ENCODE measurements around the gene KRTAP6-1.

DNA sequence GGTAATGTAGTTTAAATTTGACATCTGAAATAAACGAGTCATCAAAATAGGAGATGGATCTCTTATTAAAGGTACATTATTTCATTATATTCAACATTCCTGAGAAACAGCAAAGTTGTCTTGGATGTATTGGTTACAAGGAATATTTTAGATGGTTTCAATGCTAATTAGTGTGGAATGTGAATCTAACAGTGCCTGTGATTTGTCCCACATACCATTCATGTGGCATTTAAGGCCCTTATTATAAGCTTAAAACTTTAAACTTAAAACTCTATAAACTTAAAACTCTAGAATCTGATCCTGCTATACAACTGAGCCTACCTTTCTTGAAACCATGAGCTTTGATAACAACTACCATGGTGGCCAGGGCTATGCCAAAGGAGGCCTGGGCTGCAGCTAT is 12.9 kb downstream of the KRTAP6-1 start, which contains the start of gene KRTAP22-1:
- TF ChIP-seq TSHZ2 (CRISPR knock-in tag; IDR thresholded peaks at IDR 0.05) (no peak), TOX (CRISPR knock-in tag; IDR thresholded peaks at IDR 0.05; ENCODE audit: borderline replicate concordance) (no peak), RARB (CRISPR knock-in tag; IDR thresholded peaks at IDR 0.05) (no peak), SNAI2 (CRISPR knock-in tag; IDR thresholded peaks at IDR 0.05) (no peak), ZFP30 (CRISPR knock-in tag; IDR thresholded peaks at IDR 0.05) (no peak), CSRNP3 (CRISPR knock-in tag; IDR thresholded peaks at IDR 0.05) (no peak), ZNF565 (CRISPR knock-in tag; conservative IDR thresholded peaks at IDR 0.05; ENCODE audit: low read depth) (no peak)
- TF ChIP-seq, protein P1, sequence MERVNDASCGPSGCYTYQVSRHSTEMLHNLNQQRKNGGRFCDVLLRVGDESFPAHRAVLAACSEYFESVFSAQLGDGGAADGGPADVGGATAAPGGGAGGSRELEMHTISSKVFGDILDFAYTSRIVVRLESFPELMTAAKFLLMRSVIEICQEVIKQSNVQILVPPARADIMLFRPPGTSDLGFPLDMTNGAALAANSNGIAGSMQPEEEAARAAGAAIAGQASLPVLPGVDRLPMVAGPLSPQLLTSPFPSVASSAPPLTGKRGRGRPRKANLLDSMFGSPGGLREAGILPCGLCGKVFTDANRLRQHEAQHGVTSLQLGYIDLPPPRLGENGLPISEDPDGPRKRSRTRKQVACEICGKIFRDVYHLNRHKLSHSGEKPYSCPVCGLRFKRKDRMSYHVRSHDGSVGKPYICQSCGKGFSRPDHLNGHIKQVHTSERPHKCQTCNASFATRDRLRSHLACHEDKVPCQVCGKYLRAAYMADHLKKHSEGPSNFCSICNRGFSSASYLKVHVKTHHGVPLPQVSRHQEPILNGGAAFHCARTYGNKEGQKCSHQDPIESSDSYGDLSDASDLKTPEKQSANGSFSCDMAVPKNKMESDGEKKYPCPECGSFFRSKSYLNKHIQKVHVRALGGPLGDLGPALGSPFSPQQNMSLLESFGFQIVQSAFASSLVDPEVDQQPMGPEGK (CRISPR knock-in tag; IDR thresholded peaks at IDR 0.05; ENCODE audit: borderline replicate concordance), result no peak
